Memory B cell (primary cell): ENCODE results near the gene FAM181A.

Source experiments
- ATAC-seq: fragments of 150-1000 bp; cut with Tn5 transposase; 2 replicates; pipeline ENCODE4 v1.10.0; 2021; ENCODE audit warnings: low read depth, mild to moderate bottlenecking, moderate library complexity
- DNase-seq, 2 donors: peaks; one replicate each; pipeline ENCODE4 v3.0.0; 2022; ENCODE audit warnings: low spot score in 2 of 2
- H3K27ac Mint-ChIP-seq: one replicate; pipeline ENCODE4 v1.8.0; 2022; ENCODE audit warnings: mild to moderate bottlenecking, moderate library complexity, mixed read lengths
- H3K27me3 Mint-ChIP-seq: one replicate; pipeline ENCODE4 v1.8.0; 2022; ENCODE audit warnings: mixed read lengths
- H3K36me3 Mint-ChIP-seq: one replicate; pipeline ENCODE4 v1.8.0; 2022; ENCODE audit warnings: mild to moderate bottlenecking, mixed read lengths
- H3K4me1 Mint-ChIP-seq: one replicate; pipeline ENCODE4 v1.8.0; 2022; ENCODE audit warnings: mixed read lengths
- H3K4me3 Mint-ChIP-seq: one replicate; pipeline ENCODE4 v1.8.0; 2022; ENCODE audit warnings: mild to moderate bottlenecking, moderate library complexity, mixed read lengths
- H3K9me3 Mint-ChIP-seq: one replicate; pipeline ENCODE4 v1.8.0; 2022; ENCODE audit warnings: mixed read lengths

Gene FAM181A

DNA sequence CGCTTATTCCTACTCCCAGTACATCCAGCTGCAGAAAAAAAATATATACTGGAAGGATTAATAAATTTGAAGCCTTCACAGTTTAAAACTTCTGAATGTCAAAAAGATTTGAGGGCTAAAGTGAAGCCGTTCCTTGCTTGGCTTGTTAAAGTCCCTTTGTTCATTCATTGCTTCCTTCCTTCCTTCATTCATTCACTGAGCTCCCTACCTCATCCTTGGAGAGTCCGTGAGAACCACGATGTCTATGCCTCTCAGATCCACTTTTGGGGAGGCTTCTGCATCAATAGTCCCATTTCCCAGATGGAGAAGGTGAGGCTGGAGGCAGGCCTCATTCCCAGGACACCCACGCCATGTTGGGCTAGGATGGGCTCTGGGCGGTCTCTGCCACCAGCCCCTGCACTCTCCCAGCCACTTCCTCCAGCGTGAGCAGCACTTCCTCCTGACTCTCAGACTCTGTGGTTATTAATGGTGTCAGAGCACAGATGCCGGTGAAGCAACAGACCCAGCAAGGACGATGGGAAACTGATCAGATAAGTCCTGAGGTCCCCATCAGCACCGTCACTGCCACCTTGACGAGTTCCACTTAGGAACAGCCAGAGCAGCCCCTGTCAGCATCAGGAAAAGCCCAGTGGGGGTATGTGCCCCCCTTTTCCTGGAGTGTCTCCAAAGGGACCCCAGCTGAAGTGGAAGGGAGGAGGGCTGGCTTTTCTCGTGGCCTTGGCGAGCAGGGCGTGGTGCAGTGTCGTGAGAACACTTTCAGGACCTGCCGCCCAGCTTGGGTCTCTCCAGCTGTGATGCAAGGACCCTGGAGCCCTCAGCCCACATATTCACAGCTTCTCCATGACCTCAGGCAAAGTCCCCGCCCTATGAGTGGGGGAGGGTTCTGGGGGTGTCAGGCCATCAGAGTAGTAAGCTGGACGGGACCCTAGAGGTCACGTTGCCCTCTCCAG, 28.0 kb downstream of the FAM181A start:
- peak in 1 of 2 donors; percentile 56 for DNase-seq
- peak; percentile 67 for ATAC-seq
- Mint-ChIP-seq H3K9me3 (no peaks in the 10 kb centered on the region), H3K4me1 (peaks cover 55% of the 10 kb centered on the region), H3K27me3 (no peaks in the 10 kb centered on the region), H3K4me3 (peak overlapping the region; percentile 86), H3K36me3 (peaks cover 2% of the 10 kb centered on the region), H3K27ac (peak overlapping the region; percentile 84)

DNA sequence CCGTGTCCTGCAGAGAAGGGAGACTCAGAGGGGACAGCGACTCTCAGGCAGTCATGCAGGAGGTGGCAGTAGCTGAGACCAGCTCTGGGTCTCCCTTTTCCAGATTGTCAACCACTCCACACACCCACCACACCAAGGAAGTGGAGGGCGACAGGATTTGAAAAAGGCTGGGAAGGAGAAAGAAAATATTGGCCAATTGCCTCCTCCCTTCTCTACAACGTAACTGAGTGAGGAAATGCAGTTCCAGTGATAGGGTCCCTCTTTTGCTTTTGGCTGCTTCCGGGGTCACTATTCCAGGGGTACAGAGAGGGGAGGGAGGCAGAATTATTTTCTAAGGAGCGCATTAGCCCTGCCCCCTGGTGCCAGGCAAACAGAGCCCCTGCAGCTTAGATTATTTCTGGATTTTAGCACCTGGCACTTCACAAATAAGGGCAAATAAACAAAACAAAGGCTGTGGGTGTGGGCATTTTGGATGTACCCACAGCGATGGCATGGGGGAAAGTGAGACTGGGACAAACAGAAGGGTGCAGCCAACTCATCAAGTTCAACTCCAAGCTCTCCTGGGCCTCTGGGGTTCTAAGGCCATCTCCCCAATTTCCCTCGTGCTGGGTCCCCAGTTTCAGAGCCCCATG, 28.8 kb downstream of the FAM181A start:
- Mint-ChIP-seq H3K4me3 (peak overlapping the region; percentile 86), H3K36me3 (no peaks in the 10 kb centered on the region)
- no peak for ATAC-seq

DNA sequence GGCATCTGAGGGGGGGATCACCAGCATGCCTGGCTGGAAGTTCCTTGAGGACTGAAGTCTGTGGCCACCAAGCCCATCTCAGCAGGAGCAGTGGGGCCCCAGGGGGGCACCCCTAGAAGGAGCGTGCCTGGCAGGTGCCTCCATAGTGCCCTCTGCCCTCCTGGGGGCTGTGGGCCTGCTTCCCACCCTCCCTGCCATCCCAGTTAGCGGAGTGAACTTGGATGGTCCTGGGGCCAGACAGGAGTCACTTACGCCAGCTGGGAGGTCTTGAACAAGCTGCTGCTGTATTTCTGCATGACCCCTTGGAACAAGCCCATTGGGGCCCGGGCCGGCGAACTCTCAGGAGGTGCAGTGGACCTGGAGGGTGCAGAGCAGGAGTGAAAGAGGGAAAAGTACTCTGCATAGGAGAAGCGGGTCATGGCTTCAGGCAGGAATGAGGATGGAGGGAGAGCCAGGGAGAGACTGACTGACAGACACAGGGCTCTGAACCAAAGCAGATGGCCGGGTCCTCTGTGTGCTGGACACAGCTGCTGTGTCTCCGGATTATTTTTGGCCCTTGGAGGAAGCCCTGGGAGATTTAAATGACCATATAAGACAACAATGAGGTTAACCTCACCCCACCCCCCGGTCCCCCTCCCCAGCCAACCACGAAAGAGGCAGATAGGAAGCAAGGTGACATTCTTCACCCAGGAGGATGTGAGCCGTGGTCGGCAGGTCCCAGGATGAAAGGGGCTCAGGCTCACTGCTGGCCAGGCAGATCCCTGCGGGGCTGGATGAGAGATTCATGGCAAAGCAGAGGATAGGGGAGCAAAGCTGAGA, 29.6 kb downstream of the FAM181A start:
- no peaks in the 10 kb centered on the region for H3K27me3 Mint-ChIP-seq
- DNase-seq = no peak
- peak overlapping the region; percentile 72 for H3K27ac Mint-ChIP-seq
- H3K4me1 Mint-ChIP-seq = peaks cover 69% of the 10 kb centered on the region
- no peaks in the 10 kb centered on the region for H3K9me3 Mint-ChIP-seq
- ATAC-seq = no peak
- no peak overlapping the region for H3K4me3 Mint-ChIP-seq
- H3K36me3 Mint-ChIP-seq = no peaks in the 10 kb centered on the region

More for the DNA sequence above, 28.8 kb downstream of the FAM181A start:
- peaks cover 62% of the 10 kb centered on the region for H3K4me1 Mint-ChIP-seq
- no peaks in the 10 kb centered on the region for H3K9me3 Mint-ChIP-seq
- peak overlapping the region; percentile 84 for H3K27ac Mint-ChIP-seq
- DNase-seq = no peak
- H3K27me3 Mint-ChIP-seq = no peaks in the 10 kb centered on the region

DNA sequence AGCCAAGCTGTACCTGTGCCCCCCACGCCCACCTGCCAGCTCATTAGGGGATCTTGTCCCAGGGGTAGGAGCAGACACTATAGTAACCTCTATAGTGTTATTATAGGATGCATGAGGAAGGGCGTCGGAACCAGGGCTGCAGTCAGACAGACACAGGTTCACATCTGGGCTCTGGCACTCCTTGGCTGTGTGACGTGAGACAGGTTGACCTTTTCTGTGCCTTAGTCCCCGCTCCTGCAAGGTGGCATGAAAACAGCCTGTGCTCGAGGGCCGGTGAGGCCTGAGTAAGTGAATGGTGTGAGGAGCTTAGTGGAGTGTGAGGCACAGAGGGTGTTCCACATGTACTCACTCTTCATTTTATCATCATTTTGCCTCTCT, 30.2 kb downstream of the FAM181A start:
- Mint-ChIP-seq H3K4me1 (peaks cover 71% of the 10 kb centered on the region), H3K9me3 (no peaks in the 10 kb centered on the region), H3K27me3 (no peaks in the 10 kb centered on the region), H3K27ac (peak overlapping the region; percentile 72), H3K4me3 (no peak overlapping the region), H3K36me3 (no peaks in the 10 kb centered on the region)
- ATAC-seq = no peak
- DNase-seq = no peak

DNA sequence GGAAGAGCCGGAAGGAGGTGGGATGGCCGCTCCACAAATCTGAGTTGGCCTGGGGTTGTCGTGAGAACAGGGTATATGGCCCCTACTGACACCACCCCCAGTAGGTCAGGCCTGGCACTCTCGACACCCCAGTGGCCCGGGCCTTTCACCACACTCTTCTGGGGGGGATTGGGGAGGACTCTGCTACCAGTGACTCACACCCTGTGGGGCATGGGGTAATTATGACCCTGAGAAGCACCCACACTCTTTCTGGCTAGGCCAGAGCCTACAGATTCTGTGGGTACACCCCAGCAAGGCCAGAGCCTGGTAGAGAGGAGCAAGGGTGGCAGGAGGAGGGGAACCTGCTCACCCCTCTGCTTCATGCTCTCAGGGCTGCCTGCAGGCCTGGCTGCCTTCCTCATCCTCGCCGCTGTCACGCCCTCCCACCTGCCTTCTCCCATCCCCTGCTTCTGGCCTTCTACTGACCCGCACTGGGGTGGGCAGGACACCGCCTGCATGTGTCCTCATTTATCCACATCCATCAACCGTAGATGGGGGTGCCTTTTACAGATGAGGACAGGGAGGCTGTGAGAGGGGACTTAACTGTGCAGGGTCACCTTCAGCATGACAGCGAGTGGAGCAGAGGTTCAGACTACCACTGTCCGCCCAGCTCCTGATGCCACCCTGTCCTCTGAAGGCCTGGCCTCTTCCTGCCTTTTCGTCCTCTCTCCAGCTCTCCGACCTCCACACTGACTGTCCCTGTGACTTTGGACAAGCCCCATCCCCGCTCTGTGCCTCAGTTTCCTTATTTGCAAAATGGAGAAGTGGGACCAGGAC, 30.8 kb downstream of the FAM181A start:
- no peak overlapping the region for H3K4me3 Mint-ChIP-seq
- H3K9me3 Mint-ChIP-seq = no peaks in the 10 kb centered on the region
- no peak for DNase-seq
- no peaks in the 10 kb centered on the region for H3K27me3 Mint-ChIP-seq
- H3K27ac Mint-ChIP-seq = peak overlapping the region; percentile 93
- H3K36me3 Mint-ChIP-seq = no peaks in the 10 kb centered on the region
- H3K4me1 Mint-ChIP-seq = peaks cover 74% of the 10 kb centered on the region
- ATAC-seq = no peak

DNA sequence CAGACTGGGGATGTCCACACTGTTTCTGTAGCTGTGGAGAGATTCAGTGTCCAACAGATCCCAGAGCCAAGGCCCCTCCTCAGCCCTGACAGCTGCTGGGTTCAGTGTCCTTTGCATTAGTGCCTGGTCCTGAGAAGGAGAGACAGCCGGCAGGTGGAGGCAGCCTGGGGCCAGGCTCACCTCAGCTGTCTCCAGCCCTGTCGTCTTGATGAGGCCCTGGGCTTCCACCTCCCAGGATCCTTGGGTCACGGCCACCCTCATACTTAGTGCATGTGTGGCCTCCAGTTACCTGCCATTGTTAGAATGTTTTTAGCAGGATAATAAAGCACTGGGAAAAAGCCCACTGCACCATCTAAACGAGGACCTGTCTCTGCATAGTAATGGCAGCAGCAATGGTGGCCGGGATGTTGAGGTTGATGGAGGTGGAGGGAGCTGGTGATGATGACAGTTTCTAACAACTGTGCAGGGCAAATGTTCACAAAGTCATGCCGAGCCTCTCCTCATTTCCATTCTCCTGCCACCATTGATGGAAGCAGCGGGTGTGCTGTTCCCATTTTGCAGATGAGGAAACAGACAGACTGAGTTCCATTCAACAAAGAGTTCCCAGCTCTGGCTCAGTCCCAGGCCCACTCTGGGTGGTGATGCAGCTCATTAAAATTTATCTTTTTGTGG, 31.6 kb downstream of the FAM181A start:
- Mint-ChIP-seq H3K4me3 (peak overlapping the region; percentile 70), H3K4me1 (peaks cover 79% of the 10 kb centered on the region), H3K27ac (peak overlapping the region; percentile 93), H3K36me3 (no peaks in the 10 kb centered on the region), H3K27me3 (no peaks in the 10 kb centered on the region), H3K9me3 (no peaks in the 10 kb centered on the region)
- no peak for DNase-seq
- no peak for ATAC-seq

DNA sequence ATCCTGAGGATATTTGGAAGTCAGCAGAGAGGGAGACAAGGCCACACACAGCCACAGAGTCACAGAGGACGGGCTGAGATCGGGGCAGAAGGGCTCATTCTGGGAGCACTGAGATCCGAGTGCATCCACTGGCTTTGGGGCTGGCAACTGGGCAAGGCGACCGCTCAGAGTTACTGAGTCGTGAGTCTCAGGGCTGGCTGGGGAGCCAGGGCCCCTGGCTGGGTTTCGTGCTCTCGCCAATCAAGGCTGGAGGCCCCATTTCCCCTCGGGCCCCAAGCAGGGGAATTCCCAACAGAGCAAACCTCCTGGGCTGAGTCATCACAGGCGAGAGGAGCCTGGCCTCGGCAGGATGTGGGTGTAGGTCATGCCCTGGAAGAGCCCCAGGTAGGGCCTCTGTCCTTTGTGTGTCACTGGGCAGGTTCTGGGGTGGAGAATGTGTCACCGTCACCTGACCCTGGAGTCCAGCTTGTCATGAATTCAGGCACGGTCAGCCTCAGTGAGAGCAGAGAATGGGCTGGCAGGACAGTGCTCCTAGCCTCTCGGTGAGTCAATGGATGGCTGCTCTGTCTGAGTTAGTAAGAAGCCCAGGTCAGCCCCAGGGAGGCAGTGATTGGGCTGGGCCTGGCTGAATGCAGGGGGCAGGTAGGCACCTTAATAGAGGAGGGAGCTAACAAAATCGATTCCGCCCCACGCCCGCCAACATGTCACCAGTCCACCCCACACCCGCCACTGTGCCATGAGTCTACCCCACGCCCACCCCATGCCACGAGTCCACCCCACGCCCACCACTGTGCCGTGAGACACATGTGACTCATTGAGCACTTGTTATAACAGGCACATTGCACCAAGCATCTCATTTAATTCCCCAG, 32.3 kb downstream of the FAM181A start:
- no peaks in the 10 kb centered on the region for H3K9me3 Mint-ChIP-seq
- no peaks in the 10 kb centered on the region for H3K36me3 Mint-ChIP-seq
- H3K27me3 Mint-ChIP-seq = no peaks in the 10 kb centered on the region
- H3K4me1 Mint-ChIP-seq = peaks cover 78% of the 10 kb centered on the region
- DNase-seq = peak; percentile 77 to 86
- peak overlapping the region; percentile 93 for H3K27ac Mint-ChIP-seq
- ATAC-seq = peak; percentile 73
- peak overlapping the region; percentile 70 for H3K4me3 Mint-ChIP-seq

DNA sequence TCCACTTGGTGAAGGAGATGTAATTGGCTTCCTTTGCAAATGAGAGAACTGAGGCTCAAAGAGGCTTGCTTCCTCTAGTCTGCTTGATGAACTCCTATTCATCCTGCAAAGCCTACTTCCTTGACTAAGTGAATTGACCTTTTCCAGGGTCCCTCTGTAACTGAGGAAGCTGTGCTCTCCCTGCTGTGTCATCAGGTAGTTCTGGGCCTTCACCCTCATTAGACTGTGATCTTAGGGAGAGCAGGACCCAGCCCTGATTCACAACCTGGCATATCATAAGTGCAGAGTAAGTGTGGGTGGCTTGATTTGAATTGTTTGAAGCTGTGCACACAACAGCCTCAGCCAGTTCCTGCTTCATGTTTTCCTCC, 32.9 kb downstream of the FAM181A start:
- peak overlapping the region; percentile 93 for H3K27ac Mint-ChIP-seq
- H3K36me3 Mint-ChIP-seq = peaks cover 3% of the 10 kb centered on the region
- peaks cover 5% of the 10 kb centered on the region for H3K9me3 Mint-ChIP-seq
- H3K27me3 Mint-ChIP-seq = no peaks in the 10 kb centered on the region
- DNase-seq = no peak
- H3K4me1 Mint-ChIP-seq = peaks cover 78% of the 10 kb centered on the region
- H3K4me3 Mint-ChIP-seq = peak overlapping the region; percentile 70
- ATAC-seq = no peak

DNA sequence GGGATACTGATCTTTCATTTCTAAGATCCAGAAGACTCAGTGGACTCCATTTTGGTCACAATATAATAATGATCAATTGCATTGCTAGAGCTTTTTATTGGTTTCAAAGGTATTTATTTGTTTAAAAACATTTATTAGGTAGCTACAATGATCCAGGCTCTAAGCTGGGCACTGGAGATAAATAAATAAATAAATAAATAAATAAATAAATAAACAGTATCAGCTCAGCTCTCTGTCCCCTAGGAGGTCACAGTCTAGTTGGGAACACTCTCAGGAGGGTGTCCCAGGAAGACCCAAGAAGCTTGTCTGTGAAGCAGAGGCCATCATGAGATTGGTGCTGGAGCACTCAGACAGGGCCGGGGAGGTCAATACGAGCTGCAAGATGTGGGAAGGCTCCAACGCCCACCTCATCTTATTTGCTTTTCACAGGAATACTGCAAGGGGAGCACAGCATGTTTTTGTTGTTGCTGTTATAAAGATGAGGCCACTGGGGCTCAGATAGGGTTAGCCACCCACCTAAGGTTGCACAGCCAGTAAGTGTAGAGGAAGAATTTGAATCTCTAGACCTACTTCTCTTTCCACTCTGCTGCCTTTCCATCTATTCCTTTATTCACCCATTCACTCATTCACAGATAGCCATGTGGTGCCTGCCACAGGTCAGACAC, 33.8 kb downstream of the FAM181A start:
- DNase-seq (no peak), ATAC-seq (no peak)
- H3K4me3 Mint-ChIP-seq = peak overlapping the region; percentile 62
- H3K9me3 Mint-ChIP-seq = peaks cover 5% of the 10 kb centered on the region
- peaks cover 3% of the 10 kb centered on the region for H3K36me3 Mint-ChIP-seq
- peaks cover 71% of the 10 kb centered on the region for H3K4me1 Mint-ChIP-seq
- H3K27ac Mint-ChIP-seq = peak overlapping the region; percentile 93
- H3K27me3 Mint-ChIP-seq = no peaks in the 10 kb centered on the region

DNA sequence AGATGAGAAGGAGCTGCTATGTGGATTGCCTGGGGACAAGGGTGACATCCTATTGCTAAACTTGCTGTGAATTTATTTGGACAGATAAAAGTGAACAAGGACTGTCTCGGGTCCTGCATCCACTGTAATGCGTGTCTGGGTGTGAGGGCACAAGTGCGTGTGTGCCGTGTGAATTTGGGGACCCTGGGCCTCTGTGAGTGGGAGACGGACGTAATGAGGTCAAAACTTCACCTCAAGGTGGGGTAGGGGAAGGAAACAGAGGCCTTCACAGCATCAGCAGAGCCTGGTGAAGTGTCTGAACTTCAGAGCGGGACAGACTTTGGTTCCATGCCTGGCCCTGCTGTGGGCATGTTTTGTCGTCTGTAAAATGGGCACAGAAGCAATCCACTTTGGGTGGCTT, 34.5 kb downstream of the FAM181A start:
- Mint-ChIP-seq H3K4me3 (peak overlapping the region; percentile 62), H3K4me1 (peaks cover 70% of the 10 kb centered on the region)

DNA sequence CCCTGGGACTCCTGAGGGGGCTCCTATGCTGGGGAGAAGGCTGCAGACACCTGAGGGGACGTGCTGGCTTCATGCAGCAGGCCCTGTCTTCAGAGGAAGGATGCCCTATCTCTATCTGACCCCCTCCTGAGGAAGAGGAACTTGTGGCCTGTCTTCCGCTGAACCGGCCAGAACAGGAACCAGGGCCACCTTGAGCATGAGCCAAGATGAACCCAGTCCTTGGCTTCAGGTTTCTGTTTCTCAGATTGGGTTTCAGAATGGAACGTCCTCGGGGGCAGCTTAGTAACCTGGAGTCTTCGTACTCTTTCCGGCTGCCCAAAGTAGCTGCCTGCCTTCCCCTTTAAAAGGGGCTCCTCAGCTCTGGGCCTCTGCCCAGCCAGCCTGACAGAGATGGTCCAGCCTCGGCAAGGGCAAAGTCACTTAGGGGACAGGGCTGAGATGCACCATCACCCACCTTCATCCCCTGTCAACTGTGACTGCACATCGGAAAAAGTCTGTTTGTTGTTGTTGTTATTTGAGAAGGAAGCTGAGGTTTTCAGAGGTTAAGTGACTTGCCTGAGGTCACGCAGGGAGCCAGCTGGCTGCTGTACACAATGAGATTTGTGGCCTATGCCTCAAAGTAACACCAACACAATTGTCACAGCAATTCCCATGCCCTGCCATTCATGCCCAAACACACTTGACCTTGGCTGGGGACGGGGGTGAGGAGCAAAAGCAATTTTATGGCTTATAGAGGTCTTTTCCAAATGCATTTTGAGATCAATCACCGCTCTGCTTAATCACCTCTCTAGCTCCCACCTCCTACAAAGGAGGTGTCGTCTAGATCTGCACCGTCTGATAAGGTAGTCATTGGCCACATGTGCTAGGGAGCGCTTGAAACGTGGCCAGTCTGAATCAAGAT, 35.8 kb downstream of the FAM181A start:
- Mint-ChIP-seq H3K4me1 (peaks cover 65% of the 10 kb centered on the region), H3K36me3 (peaks cover 3% of the 10 kb centered on the region), H3K27me3 (no peaks in the 10 kb centered on the region), H3K27ac (peak overlapping the region; percentile 93), H3K4me3 (peak overlapping the region; percentile 48), H3K9me3 (peaks cover 5% of the 10 kb centered on the region)
- ATAC-seq (peak; percentile 68), DNase-seq (peak; percentile 62 to 65)

More for the DNA sequence above, 34.5 kb downstream of the FAM181A start:
- DNase-seq (no peak), ATAC-seq (no peak)
- Mint-ChIP-seq H3K36me3 (peaks cover 3% of the 10 kb centered on the region), H3K9me3 (peaks cover 5% of the 10 kb centered on the region), H3K27me3 (no peaks in the 10 kb centered on the region), H3K27ac (peak overlapping the region; percentile 93)
